Thyroid gland (tissue), 4 donors: ENCODE results near the gene CTPS1.

Source experiments
- POLR2A ChIP-seq, 2 donors: fragments of 450-650 bp; IDR thresholded peaks; one replicate each; pipeline ENCODE4 v1.6.1; 2017; ENCODE audit warnings: antibody characterized with exemption in 2 of 2, mild to moderate bottlenecking in 2 of 2, moderate library complexity in 1 of 2
- TF ChIP-seq, protein P1 (sequence below), 6 experiments: fragments of 200-600 bp in 3 of 6; fragments of 450-650 bp in 3 of 6; sonication (generic) in 3 of 6; IDR thresholded peaks; one replicate each; pipeline ENCODE4 v1.5.1; 2016 to 2019; ENCODE audit warnings: antibody characterized with exemption in 6 of 6, mild to moderate bottlenecking in 2 of 6, inconsistent platforms in 1 of 6, moderate library complexity in 1 of 6

- TF ChIP-seq, protein P1, sequence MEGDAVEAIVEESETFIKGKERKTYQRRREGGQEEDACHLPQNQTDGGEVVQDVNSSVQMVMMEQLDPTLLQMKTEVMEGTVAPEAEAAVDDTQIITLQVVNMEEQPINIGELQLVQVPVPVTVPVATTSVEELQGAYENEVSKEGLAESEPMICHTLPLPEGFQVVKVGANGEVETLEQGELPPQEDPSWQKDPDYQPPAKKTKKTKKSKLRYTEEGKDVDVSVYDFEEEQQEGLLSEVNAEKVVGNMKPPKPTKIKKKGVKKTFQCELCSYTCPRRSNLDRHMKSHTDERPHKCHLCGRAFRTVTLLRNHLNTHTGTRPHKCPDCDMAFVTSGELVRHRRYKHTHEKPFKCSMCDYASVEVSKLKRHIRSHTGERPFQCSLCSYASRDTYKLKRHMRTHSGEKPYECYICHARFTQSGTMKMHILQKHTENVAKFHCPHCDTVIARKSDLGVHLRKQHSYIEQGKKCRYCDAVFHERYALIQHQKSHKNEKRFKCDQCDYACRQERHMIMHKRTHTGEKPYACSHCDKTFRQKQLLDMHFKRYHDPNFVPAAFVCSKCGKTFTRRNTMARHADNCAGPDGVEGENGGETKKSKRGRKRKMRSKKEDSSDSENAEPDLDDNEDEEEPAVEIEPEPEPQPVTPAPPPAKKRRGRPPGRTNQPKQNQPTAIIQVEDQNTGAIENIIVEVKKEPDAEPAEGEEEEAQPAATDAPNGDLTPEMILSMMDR (IDR thresholded peaks at IDR 0.05) = no peak
- TF ChIP-seq POLR2A (IDR thresholded peaks at IDR 0.05) = no peak
These were observed 30.8 kb downstream of the CTPS1 start for GRCh38 chr1:41010345-41010744.
